Fibroblast of skin of left biceps (primary cell): ENCODE data around the gene AKAP13.
"Not testable (repeated sequence)": the region's sequence is repeated elsewhere in the genome, so short reads cannot be mapped to it uniquely, and the experiment has no call there.

ENCODE experiments used
- DNase-seq, 2 experiments: peaks; one replicate each; pipeline ENCODE4 v3.0.0-alpha.2; 2013; ENCODE audit warnings: low read depth in 2 of 2

The AKAP13 gene, protein sequence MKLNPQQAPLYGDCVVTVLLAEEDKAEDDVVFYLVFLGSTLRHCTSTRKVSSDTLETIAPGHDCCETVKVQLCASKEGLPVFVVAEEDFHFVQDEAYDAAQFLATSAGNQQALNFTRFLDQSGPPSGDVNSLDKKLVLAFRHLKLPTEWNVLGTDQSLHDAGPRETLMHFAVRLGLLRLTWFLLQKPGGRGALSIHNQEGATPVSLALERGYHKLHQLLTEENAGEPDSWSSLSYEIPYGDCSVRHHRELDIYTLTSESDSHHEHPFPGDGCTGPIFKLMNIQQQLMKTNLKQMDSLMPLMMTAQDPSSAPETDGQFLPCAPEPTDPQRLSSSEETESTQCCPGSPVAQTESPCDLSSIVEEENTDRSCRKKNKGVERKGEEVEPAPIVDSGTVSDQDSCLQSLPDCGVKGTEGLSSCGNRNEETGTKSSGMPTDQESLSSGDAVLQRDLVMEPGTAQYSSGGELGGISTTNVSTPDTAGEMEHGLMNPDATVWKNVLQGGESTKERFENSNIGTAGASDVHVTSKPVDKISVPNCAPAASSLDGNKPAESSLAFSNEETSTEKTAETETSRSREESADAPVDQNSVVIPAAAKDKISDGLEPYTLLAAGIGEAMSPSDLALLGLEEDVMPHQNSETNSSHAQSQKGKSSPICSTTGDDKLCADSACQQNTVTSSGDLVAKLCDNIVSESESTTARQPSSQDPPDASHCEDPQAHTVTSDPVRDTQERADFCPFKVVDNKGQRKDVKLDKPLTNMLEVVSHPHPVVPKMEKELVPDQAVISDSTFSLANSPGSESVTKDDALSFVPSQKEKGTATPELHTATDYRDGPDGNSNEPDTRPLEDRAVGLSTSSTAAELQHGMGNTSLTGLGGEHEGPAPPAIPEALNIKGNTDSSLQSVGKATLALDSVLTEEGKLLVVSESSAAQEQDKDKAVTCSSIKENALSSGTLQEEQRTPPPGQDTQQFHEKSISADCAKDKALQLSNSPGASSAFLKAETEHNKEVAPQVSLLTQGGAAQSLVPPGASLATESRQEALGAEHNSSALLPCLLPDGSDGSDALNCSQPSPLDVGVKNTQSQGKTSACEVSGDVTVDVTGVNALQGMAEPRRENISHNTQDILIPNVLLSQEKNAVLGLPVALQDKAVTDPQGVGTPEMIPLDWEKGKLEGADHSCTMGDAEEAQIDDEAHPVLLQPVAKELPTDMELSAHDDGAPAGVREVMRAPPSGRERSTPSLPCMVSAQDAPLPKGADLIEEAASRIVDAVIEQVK (N-terminal part only)

DNA sequence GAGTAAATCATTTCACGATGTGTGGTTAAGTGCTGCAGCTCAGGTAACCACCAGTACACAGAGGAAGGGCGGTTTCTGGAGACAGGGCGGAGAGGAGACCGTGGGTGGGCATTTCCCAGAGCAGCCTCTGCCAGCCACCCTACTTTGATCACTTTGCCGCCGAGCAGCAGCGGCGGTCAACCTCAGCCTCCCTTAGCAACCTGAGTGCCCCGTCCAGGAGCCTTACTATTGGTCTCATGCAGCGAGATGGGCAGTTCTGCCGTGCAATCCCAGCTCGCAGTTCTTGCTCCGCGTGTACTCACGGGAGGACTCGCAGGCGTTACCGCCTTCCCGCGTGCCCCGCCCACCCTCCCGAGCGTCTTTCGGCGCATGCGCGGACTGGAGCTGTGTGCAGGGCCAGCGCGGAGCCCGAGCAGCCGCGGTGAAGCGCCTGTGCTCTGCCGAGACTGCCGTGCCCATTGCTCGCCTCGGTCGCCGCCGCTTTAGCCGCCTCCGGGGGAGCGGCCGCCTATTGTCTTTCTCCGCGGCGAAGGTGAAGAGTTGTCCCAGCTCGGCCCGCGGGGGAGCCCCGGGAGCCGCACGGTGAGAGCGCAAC lies at the start of gene AKAP13:
Gene AKAP13, plus strand, starts transcription at position 387 of the 595 bp plus-strand sequence. CDS start 105,118 bp downstream, outside the sequence.
- peak; percentile 98 to 99 for DNase-seq

DNA sequence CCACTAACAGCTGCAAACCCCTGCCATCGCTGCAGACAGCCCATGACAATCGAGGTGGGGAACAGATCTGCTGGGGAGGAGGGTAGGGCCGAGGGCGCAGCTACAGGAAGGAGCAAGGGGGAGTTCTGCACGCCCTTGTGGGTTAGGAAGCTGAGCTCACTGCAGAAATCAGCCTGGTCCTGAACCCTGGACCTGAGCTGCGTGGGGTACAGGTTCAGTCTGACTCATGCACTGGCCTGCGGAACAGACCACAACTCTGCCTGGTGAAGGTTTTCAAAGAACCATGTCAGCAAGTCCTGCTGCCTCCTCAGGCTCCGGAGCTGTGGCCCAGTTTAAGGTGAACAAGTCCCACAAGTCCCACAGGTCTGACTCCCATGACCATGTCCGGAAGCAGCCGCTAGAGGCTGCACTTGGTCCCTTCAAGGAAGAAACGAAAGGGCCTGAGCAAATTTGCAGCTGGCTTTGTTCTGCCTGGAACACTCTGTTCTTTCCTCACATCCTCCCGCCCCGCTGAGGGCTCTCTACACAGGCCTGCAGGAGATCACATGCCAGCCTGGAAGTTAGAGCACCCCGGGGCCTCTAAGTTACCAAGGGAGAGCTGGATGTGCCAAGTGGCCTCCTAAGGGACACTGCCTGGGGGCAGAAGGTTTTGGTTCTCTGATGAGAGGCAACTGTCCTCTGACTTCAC lies 49.4 kb upstream of the AKAP13 start:
- DNase-seq, result peak in 1 of 2 experiments; percentile 63

DNA sequence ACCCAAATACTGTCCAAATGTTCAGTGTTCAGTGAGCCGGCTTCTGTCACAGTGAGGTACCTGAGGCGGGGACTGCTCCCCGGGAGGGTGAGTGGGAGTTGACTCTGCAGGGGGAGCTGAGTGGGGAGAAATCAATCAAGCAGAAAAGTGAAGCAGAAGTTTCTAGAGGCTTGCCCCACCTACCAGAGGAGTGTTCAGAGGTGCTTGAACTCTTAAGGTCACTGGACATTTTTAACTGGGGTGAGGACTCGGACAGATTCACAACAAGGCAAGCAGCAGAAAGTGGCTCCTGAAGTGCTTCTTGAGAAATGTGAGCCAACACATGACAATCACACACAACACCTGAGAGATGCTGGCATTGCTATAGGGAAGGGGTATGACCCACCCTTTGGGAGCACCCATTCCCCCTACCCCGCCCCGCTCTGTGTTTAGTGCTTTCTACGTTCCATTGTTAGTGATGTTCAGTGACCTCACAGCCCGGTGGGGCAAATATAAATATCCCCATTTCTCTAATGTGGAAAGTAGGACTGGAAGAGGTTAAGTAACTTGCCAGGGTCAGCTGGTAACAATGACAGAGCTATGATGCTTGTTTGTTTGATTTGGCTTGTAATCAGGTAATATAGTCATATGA lies 48.6 kb upstream of the AKAP13 start:
- DNase-seq, result no peak

DNA sequence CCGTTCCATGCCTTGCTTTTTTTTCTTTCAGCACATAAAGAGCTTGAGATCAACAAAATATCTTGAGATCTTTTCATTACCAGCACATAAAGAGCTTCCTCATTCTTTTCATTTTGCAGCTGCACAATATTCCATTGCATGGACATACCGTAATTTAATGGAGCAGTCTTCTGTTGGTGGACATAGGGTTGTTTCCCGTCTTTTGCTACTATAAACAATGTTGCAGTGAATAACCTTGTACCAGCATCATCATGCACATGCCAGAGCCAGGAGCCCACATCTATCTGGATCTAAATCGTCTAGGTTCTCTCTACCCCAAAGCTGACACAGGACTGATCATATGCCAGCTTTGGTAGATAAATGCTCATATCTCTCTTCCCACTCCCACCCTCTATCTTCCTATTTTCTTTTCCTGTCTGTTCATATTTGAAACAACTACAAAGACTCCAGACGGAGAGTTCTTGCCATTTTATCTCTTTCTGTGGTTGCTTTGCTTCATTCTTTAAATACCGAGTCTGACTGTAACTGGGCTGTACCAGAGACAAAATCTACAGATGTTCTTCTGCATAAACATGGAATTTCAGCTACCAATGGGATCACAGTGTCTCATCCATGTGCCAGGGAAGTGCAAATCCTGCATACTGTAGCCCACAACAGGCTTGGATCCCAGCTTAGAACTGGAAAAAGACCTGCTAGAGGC lies 47.1 kb upstream of the AKAP13 start:
- peak; percentile 80 to 81 for DNase-seq

DNA sequence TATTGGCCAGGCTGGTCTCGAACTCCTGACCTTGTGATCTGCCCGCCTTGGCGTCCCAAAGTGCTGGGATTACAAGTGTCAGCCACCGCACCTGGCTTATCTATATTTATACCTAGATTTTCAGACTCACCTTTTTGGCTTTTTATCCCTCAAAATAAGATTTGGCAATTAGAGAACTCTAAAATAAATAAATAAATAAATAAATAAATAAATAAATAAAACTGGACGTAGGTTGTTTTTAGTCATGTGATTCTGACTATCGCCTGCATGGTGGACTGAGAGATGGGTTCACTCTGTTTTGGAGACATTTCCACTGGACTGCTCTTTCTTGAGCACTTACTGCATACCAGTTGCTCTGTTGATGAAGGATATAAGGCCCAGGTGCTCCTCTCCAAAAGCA lies 46.2 kb upstream of the AKAP13 start:
- DNase-seq, result no peak

DNA sequence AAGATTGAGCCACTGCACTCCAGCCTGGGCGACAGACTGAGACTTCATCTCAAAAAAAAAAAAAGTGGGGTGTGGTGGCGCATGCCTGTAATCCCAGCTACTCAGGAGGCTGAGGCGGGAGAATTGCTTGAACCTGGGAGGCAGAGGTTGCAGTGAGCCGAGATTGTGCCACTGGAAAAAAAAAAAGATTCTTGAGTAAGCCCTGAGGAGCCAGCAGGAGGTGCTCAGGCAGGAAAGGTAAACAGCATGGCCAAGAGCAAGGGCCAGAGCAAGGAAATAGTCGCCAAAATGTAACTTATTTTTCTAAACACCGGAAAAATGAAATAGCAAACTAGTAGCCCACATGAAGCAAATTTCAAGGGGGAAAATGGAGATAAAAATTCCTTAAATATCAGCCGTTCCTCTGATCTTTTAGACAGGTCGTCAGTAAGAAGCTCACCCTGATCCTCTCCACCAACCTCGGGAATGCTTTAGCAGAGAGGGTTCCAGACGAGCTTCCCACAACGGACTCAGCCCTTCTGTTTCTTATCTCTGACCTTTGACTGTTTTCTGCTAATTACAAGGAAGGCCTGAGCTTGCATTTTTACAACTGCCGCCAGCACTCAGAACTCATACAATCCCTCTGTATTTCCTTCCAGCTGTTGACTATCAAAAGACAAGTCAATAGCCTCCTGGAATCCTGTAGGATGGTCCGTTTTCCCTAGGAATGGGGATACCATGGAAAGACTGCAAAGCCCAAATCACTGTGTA lies 45.0 kb upstream of the AKAP13 start:
- no peak for DNase-seq

DNA sequence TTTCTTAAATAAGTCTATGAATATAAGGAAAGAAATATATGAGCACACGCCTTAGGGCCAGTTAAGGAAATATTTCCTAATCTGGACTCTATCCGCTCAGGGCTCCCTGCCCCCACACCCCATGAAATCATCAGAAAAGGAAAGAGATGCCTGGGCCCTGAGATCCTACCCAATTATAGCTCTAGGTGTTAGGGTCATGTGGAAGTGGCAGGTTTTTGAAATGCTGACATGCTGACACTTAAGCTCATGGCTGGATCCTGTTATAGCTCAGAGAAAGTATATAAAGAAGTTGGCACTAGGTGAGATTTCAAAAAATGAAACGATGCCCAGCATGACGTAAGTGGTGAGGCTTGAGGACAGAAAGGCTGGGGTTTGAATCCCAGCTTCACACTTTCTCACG lies 43.5 kb upstream of the AKAP13 start:
- no peak for DNase-seq

DNA sequence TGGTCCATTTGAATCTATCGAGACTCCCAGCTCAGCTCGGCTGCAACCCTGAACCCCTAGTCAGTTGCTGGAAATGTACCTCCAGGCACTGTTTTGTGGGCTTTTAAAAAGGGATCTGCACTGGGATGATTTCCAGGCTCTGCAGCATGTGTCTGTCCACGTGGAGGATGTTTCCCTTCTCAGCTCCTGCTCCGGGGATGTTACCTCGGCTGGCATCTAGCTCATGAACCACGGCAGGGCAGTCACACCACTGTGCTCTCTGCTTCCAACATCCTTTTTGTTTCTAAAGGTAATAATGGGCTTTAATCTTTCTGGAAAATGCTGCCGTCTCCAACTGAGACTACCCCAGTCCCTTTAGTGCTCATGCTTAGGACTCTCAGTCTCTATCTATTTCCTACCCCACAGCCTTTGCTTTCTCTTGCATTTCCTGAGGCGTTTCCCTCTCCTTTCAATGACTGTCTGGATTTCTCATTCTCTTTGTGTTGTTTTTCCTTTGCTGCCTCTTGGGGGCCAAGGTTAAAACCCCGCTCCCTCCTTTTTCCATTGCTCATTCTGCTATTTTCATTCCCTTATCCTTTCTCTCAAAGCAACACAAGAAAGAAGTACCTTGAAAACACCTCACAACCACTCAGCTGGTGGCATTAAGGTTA lies 42.9 kb upstream of the AKAP13 start:
- DNase-seq, result no peak

DNA sequence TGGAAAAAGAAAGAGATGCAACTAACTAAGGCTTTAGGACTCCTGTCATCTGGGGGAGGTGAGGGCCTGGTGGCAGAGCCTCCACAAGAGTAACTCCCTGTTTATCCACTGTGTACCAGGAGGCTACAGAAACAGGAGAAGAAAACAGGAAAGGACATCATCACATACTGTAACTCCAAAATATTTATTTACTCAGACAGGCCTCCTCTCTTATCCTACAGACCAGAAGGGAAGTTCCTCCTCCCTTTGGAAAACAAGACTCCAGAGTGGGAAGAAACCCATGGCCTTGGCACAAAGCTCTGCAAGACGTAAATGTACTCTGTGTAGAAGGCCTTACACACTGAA lies 40.1 kb upstream of the AKAP13 start:
- no peak for DNase-seq

DNA sequence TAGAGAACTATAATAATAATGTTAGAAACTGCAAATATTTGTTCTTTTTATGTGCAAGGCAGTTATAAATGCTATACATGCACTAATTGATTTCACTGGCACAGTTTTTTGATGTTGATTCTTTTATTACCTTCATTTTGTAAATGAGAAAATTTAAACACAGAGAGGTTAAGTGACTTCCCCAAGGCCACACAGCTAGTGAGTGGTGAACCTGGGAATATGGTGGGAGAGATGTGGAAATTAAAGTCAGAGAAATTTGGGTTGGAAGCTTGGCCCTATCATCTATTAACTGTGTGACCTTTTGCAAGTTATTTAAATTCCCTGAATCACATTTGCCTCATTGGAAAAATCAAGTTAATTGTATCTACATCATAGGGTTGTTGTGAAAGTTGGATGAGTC lies 39.6 kb upstream of the AKAP13 start:
- DNase-seq, result no peak

DNA sequence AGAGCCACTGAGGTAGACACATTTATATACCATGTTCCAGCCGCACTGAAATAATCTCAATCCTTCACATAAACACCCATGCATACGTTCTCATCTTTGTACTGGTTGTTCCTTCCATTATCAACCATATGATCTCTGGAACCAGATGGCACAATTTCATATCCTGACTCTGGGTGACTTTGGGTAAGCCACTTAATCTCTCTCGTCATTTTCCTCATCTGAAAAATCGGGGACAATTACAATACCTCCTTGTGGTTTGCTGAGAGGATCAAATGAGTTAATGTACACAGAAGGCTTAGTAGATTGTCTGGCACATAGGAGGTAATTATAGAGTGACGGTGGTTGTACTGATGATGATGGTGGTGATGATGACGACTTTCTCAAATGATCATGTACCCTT lies 38.2 kb upstream of the AKAP13 start:
- DNase-seq, result not testable (repeated sequence)

DNA sequence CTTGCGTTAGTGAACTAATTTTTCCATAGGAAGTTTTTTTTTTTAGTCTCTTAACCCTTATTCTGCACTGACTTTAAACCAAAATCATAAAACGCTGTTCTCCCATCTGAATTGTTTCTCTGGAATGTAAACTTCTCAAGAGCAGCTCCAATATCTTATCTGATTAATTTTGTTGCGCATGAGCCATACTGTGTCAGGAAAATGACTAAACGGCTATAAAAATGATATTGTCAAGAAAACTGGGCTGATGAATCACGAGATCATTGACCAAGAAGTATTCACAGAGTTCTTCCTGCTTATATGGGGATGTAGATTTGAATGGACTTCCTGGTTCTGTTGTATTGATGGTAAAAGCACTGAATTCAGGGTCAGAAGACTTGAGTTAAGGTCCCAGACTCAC lies 37.0 kb upstream of the AKAP13 start:
- DNase-seq, result peak; percentile 78 to 84

DNA sequence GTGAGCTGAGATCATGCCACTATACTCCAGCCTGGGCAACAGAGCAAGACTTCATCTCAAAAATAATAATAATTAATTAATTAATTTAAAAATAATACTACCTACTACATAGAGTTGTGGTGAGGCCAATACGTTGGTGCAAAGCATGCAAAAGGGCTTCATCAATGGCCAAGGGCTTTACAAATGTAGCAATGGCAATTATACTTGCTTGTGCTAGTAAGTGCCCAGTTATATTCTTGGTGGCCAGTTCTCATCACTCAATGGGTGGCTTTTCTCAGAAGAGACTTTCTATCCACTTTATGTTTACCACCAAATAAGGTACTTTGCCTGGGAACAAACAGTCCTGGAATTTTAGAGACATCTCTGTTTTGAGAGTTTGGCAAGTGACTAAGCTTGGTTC lies 36.2 kb upstream of the AKAP13 start:
- DNase-seq, result not testable (repeated sequence)

DNA sequence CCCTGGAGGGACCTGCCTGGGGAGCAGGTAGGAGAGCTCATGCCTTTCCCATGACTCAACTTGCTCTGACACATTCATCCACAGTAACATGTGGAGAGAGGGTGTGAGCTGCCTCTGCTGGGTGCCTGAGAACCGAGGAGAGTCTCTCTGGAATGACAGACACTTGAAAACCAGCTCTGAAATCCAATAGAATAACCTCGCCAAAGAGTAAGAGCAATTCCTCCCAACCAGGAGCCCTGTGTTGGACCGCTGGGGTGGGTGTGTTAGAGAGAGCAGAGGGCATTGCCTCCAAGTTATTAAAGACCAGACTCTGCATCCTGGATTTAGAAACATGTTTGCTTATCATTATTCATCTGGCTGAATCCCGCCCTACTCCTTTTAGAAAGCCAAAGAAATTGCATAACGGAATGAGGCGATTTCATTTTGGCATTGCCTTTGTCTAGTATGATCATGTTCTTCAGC lies 35.7 kb upstream of the AKAP13 start:
- DNase-seq, result peak in 1 of 2 experiments; percentile 19

DNA sequence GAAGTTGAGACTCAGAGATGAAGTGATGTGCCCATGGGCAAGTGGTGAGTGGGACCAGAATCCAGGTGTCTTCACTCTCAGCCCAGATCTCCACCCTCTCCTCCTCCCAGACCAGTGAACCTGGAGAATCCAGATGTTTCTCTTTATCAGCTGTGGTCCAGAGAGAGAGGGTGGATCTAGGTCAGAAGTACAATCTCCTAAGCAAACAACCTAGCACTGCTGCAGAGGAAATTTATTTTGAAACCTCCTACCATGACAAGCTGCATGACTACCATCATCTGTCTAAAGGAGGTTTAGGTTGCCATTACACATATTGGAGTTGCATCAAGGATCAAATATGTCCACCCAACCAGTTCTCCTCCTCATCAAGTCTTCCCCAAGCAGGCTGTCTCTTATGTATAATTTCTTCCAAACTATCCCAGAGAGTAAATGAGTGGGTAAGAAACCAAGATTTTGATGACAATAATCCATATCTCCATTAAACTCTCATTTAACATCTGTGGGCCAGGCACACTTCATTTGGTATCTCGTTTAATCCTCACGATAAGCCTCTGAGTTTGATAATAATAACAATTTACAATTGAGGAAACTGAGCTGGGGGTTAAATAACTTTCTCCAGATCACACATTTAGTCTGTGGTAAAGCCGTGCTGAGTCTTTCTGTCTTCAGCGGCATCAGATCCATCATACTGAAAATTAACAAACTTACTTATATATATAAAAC lies 35.0 kb upstream of the AKAP13 start:
- not testable (repeated sequence) for DNase-seq

DNA sequence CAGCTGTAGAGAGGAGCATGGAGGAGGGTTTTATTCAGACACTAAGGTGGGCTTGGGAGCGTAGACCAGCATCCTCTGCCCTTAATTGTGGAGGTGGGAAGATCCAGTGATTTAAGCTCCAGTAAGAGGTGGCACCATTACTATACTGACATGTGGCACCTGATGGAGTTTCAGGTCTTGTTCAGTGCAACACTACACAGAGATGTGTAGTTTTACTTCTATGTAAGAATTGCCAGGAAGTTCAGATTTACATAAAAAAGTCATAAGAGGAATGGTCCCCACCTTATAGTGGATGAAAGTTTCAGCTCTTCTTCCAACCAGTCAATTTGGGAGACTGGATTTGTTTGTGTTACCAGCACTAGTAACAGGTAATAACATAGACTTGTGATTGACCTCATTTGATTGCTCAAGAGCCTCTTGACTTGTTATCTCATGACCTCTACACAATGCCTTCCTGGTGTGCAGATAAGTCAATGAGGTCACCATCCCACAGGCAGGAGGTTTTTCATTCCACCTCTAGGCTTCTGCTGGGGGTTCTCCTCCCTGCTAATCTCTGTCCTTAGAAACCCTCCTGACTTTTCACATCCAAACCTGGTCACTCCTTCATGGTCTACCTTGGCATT lies 33.8 kb upstream of the AKAP13 start:
- DNase-seq, result not testable (repeated sequence)

DNA sequence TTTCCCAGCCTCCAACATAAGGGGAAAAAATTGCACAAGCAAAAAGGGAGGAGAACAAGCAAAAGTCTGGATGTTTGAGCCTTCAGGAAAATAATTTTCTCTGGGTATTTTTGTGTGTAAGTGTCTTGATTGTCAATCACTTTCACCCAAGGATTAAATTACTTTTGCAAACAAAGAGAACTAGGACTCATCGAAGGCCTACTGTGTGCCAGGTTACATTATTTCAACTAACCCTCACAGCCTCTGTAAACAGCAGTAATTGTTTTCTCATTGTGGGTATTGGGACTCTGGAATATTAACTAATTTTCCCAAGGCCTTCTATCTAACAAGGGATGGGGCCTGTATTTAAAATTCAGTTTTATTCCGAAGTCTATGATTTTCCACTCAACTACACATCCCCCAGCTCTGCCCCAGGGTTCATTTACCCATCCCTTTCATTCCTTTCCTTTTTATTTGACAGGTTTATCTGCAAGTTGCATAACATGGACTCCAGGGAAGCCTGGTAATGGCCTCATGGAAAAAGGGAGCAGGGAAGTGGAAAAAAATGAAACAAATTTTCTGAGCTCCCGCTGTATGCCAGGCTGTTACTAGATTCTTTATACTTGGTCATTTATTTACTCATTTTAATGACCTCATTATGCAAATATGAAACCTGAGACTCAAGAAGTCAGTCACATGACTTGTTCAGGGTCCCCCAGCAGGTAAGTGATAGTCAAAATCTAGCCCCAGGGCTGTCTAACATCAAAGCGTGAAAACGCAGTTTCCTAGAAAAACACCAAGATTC lies 32.9 kb upstream of the AKAP13 start:
- DNase-seq, result not testable (repeated sequence)
